Gastrocnemius medialis (tissue), 4 donors: ENCODE results near the gene CASKIN1. TPM values are rescaled to one million over a fixed set of nuclear protein-coding genes. Genes with fewer than 3 reads are reported as not detected.

Experiments
- ATAC-seq, 2 donors: fragments of 150-250 bp; one replicate each; pipeline ENCODE4 v1.9.1; 2016
- DNase-seq, 2 donors: peaks; one replicate each; pipeline ENCODE4 v3.0.0-alpha.2; 2019
- H3K27ac ChIP-seq, 4 donors: fragments of 200-600 bp; sonication (generic); 1 replicate in 1 of 4; 2 replicates in 3 of 4; pipeline ENCODE4 v1.5.1; 2016 to 2018; ENCODE audit warnings: mild to moderate bottlenecking in 2 of 4, moderate library complexity in 1 of 4
- H3K27me3 ChIP-seq, 3 donors: fragments of 200-600 bp; sonication (generic) in 2 of 3; 1 replicate in 1 of 3; 2 replicates in 2 of 3; pipeline versions ENCODE4 v1.5.1 to v1.6.0; 2016 to 2019; ENCODE audit warnings: mild to moderate bottlenecking in 1 of 3, moderate library complexity in 1 of 3
- H3K36me3 ChIP-seq, 2 donors: fragments of 200-600 bp; sonication (generic) in 1 of 2; one replicate each; pipeline ENCODE4 v1.5.1; 2017 to 2018
- H3K4me1 ChIP-seq, 2 donors: fragments of 200-600 bp; sonication (generic) in 1 of 2; one replicate each; pipeline ENCODE4 v1.5.1; 2016 to 2017; ENCODE audit warnings: mild to moderate bottlenecking in 2 of 2
- H3K4me3 ChIP-seq, 4 donors: fragments of 200-600 bp; sonication (generic) in 3 of 4; 1 replicate in 1 of 4; 2 replicates in 3 of 4; pipeline ENCODE4 v1.5.1; 2016 to 2019; ENCODE audit warnings: mild to moderate bottlenecking in 2 of 4
- H3K9me3 ChIP-seq, 3 donors: fragments of 200-600 bp; sonication (generic) in 2 of 3; 1 replicate in 1 of 3; 2 replicates in 2 of 3; pipeline ENCODE4 v1.5.1; 2016 to 2019
- CTCF ChIP-seq, 5 experiments: fragments of 450-650 bp in 3 of 5; fragments of 200-600 bp in 2 of 5; sonication (generic) in 2 of 5; IDR thresholded peaks in 4 of 5; conservative IDR thresholded peaks in 1 of 5; 1 replicate in 4 of 5; 2 replicates in 1 of 5; pipeline ENCODE4 v1.5.1; 2016 to 2019; ENCODE audit warnings: antibody characterized with exemption in 5 of 5, mild to moderate bottlenecking in 3 of 5, moderate library complexity in 3 of 5
- POLR2A ChIP-seq, 2 donors: fragments of 450-650 bp; IDR thresholded peaks; one replicate each; pipeline ENCODE4 v1.6.1; 2017; ENCODE audit warnings: antibody characterized with exemption in 2 of 2, mild to moderate bottlenecking in 2 of 2, moderate library complexity in 2 of 2
- in situ Hi-C, 4 donors: fragments of 200-750 bp; cut with MboI; loops; one replicate each; pipeline versions ENCODE4 v1.15.0 to v1.8.0; 2017; ENCODE audit warnings: low sequenced_read_pairs in 4 of 4
- intact Hi-C: fragments of 100-400 bp; cut with DNase I; formaldehyde crosslinking; loops from one replicate; pipeline ENCODE4 v1.15.1; 2023; ENCODE audit warnings: low total_unique reads
- total RNA-seq, 4 donors: library from RNA; depleted of rRNA; stranded (reverse); fragments of >200 nt; gene quantifications; one replicate each; pipeline versions ENCODE4 v1.1.0 to v1.2.3, GENCODE V29; 2016

CASKIN1 gene
- under 1 TPM in 3 of 4 donors, not detected in 1; 0.07 to 0.51 (median 0.10) TPM for total RNA-seq

- intact Hi-C loops = loop anchor here (5.0 kb wide), 1 partner anchor 306 kb away; no protein-coding TSS in a partner anchor
- H3K4me3 ChIP-seq = peak within 1 kb of the TSS in 3 of 4 donors; percentile 34 to 38 (median 35)
- no peaks in the 10 kb centered on the region for H3K36me3 ChIP-seq
- ATAC-seq (peak in 1 of 2 donors; percentile 21), DNase-seq (no peak)
- no peaks in the 10 kb centered on the region for H3K9me3 ChIP-seq
- no peak within 1 kb of the TSS for H3K27ac ChIP-seq
- in situ Hi-C loops = no loop called here
- peaks cover 27 to 36% (median 33%) of the 10 kb centered on the region in 3 donors for H3K27me3 ChIP-seq
- peaks cover 7 to 10% of the 10 kb centered on the region in 2 donors for H3K4me1 ChIP-seq
- TF ChIP-seq POLR2A (IDR thresholded peaks at IDR 0.05) = no peak
- no peak for TF ChIP-seq CTCF (IDR thresholded peaks at IDR 0.05 in 4 of 5, conservative IDR thresholded peaks at IDR 0.05 in 1 of 5)
Measured at GRCh38 chr16:2196162-2196980, at the start of gene CASKIN1. TSS of gene CASKIN1 (minus strand) at chr16:2196605. CDS start at chr16:2196432, 173 bp downstream.

- Histone ChIP-seq H3K27me3 (no peaks in the 10 kb centered on the region), H3K9me3 (no peaks in the 10 kb centered on the region), H3K4me1 (peaks cover 4 to 5% of the 10 kb centered on the region in 2 donors), H3K36me3 (peaks cover 0 to 55% of the 10 kb centered on the region in 2 donors), H3K4me3 (no peak overlapping the region), H3K27ac (no peak overlapping the region)
- in situ Hi-C loops = no loop called here
- TF ChIP-seq CTCF (IDR thresholded peaks at IDR 0.05 in 4 of 5, conservative IDR thresholded peaks at IDR 0.05 in 1 of 5) = no peak
- TF ChIP-seq POLR2A (IDR thresholded peaks at IDR 0.05) = no peak
- no peak for ATAC-seq
- intact Hi-C loops = no loop called here
- no peak for DNase-seq
Measured at GRCh38 chr16:2244926-2245795, 48.8 kb upstream of the CASKIN1 start.

- Histone ChIP-seq H3K27ac (no peak overlapping the region), H3K4me3 (no peak overlapping the region), H3K9me3 (no peaks in the 10 kb centered on the region), H3K27me3 (no peaks in the 10 kb centered on the region), H3K4me1 (no peaks in the 10 kb centered on the region), H3K36me3 (peaks cover 0 to 60% of the 10 kb centered on the region in 2 donors)
- no peak for TF ChIP-seq CTCF (IDR thresholded peaks at IDR 0.05 in 4 of 5, conservative IDR thresholded peaks at IDR 0.05 in 1 of 5)
- no peak for TF ChIP-seq POLR2A (IDR thresholded peaks at IDR 0.05)
- in situ Hi-C loops (no loop called here), intact Hi-C loops (no loop called here)
- no peak for DNase-seq
- no peak for ATAC-seq
Measured at GRCh38 chr16:2244301-2244700, 47.9 kb upstream of the CASKIN1 start.

- in situ Hi-C loops (no loop called here), intact Hi-C loops (no loop called here)
- ATAC-seq = no peak
- no peaks in the 10 kb centered on the region for H3K4me1 ChIP-seq
- H3K36me3 ChIP-seq = peaks cover 0 to 62% of the 10 kb centered on the region in 2 donors
- DNase-seq = no peak
- TF ChIP-seq CTCF (IDR thresholded peaks at IDR 0.05 in 4 of 5, conservative IDR thresholded peaks at IDR 0.05 in 1 of 5) (no peak), POLR2A (IDR thresholded peaks at IDR 0.05) (no peak)
- no peaks in the 10 kb centered on the region for H3K27me3 ChIP-seq
- no peaks in the 10 kb centered on the region for H3K9me3 ChIP-seq
- H3K27ac ChIP-seq = no peak overlapping the region
- no peak overlapping the region for H3K4me3 ChIP-seq
Measured at GRCh38 chr16:2243781-2244180, 47.4 kb upstream of the CASKIN1 start.
